Measurements from ENCODE around the gene PIGM.

- TF ChIP-seq, protein P1, sequence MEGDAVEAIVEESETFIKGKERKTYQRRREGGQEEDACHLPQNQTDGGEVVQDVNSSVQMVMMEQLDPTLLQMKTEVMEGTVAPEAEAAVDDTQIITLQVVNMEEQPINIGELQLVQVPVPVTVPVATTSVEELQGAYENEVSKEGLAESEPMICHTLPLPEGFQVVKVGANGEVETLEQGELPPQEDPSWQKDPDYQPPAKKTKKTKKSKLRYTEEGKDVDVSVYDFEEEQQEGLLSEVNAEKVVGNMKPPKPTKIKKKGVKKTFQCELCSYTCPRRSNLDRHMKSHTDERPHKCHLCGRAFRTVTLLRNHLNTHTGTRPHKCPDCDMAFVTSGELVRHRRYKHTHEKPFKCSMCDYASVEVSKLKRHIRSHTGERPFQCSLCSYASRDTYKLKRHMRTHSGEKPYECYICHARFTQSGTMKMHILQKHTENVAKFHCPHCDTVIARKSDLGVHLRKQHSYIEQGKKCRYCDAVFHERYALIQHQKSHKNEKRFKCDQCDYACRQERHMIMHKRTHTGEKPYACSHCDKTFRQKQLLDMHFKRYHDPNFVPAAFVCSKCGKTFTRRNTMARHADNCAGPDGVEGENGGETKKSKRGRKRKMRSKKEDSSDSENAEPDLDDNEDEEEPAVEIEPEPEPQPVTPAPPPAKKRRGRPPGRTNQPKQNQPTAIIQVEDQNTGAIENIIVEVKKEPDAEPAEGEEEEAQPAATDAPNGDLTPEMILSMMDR (conservative IDR thresholded peaks at IDR 0.05; ENCODE audit: low read depth in 2 of 2) = no peak
- no peak for TF ChIP-seq EZH2 (IDR thresholded peaks at IDR 0.05; ENCODE audit: low read depth, unreplicated experiment)
- TF ChIP-seq POLR2AphosphoS5 (IDR thresholded peaks at IDR 0.05; ENCODE audit: low read depth) = no peak
- TF ChIP-seq ZNF114 (CRISPR knock-in tag; IDR thresholded peaks at IDR 0.05) = no peak
- no peak for TF ChIP-seq STAT1 (IDR thresholded peaks at IDR 0.05; ENCODE audit: unreplicated experiment)
- TF ChIP-seq EZH2phosphoT487 (IDR thresholded peaks at IDR 0.05; ENCODE audit: unreplicated experiment) = no peak
- TF ChIP-seq, protein P2, sequence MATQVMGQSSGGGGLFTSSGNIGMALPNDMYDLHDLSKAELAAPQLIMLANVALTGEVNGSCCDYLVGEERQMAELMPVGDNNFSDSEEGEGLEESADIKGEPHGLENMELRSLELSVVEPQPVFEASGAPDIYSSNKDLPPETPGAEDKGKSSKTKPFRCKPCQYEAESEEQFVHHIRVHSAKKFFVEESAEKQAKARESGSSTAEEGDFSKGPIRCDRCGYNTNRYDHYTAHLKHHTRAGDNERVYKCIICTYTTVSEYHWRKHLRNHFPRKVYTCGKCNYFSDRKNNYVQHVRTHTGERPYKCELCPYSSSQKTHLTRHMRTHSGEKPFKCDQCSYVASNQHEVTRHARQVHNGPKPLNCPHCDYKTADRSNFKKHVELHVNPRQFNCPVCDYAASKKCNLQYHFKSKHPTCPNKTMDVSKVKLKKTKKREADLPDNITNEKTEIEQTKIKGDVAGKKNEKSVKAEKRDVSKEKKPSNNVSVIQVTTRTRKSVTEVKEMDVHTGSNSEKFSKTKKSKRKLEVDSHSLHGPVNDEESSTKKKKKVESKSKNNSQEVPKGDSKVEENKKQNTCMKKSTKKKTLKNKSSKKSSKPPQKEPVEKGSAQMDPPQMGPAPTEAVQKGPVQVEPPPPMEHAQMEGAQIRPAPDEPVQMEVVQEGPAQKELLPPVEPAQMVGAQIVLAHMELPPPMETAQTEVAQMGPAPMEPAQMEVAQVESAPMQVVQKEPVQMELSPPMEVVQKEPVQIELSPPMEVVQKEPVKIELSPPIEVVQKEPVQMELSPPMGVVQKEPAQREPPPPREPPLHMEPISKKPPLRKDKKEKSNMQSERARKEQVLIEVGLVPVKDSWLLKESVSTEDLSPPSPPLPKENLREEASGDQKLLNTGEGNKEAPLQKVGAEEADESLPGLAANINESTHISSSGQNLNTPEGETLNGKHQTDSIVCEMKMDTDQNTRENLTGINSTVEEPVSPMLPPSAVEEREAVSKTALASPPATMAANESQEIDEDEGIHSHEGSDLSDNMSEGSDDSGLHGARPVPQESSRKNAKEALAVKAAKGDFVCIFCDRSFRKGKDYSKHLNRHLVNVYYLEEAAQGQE (IDR thresholded peaks at IDR 0.05; ENCODE audit: unreplicated experiment) = no peak
Measured at GRCh38 chr1:159994896-159995295, 36.9 kb downstream of the PIGM start.

Data from GM23338 (cell line).